Effector memory CD8-positive, alpha-beta T cell (primary cell): ENCODE data around the gene KREMEN1.

ENCODE experiments used
- ATAC-seq: fragments of 150-1000 bp; cut with Tn5 transposase; replicated peaks from 2 replicates; pipeline ENCODE4 v1.10.0; 2021; ENCODE audit warnings: mild to moderate bottlenecking, moderate library complexity
- DNase-seq, 3 experiments: peaks; one replicate each; pipeline ENCODE4 v3.0.0; 2021
- H3K27ac Mint-ChIP-seq, 2 donors: one replicate each; pipeline ENCODE4 v1.8.0; 2022; ENCODE audit warnings: mild to moderate bottlenecking in 2 of 2, mixed read lengths in 2 of 2, moderate library complexity in 2 of 2
- H3K27me3 Mint-ChIP-seq, 2 donors: one replicate each; pipeline ENCODE4 v1.8.0; 2022; ENCODE audit warnings: mixed read lengths in 2 of 2
- H3K36me3 Mint-ChIP-seq: one replicate; pipeline ENCODE4 v1.8.0; 2022; ENCODE audit warnings: mild to moderate bottlenecking, moderate library complexity, mixed read lengths; ENCODE audit not compliant: insufficient read depth
- H3K4me1 Mint-ChIP-seq, 2 donors: one replicate each; pipeline ENCODE4 v1.8.0; 2022; ENCODE audit warnings: low read depth in 2 of 2, mixed read lengths in 2 of 2
- H3K4me3 Mint-ChIP-seq, 2 donors: one replicate each; pipeline ENCODE4 v1.8.0; 2022; ENCODE audit warnings: mild to moderate bottlenecking in 2 of 2, mixed read lengths in 2 of 2, moderate library complexity in 2 of 2
- H3K9me3 Mint-ChIP-seq, 2 donors: one replicate each; pipeline ENCODE4 v1.8.0; 2022; ENCODE audit warnings: mixed read lengths in 2 of 2

Gene KREMEN1

DNA sequence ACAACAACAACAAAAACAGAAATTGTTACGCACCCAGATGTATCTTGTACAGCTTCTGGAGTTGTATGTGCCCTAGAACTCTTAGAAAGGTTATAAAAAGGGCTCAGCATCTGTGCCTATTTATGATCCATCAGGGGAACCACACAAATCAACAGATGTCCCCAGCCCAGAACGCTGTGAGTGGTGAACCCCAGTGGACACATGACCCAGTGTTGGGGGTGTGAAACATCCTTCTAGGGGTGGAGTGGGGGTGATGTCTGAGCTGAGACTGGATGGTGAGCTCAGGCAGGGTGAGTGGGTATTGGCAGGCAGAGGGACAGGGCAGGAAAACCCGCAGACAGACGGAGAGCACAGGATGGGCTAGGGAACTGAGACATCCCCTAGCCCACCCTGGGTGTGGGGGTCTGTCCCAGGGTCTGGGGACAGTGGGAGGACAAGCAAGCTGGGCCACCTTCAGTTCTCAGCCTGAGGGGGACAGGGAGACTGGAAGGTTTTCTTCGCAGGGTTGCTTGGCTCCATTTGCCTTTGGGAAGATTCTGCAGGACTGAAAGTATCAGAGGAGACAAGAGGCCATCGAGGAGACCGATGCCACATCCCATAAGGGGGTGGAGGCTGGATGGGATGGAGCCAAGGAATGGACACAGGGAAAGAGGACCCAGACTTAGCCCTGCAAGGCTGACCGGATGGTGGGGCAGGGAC is 127.0 kb downstream of the KREMEN1 start:
- Mint-ChIP-seq H3K36me3 (peaks cover 4% of the 10 kb centered on the region), H3K4me3 (no peak overlapping the region), H3K27me3 (peaks cover 0 to 7% of the 10 kb centered on the region in 2 donors), H3K27ac (no peak overlapping the region), H3K4me1 (peaks cover 17 to 23% of the 10 kb centered on the region in 2 donors), H3K9me3 (no peaks in the 10 kb centered on the region)
- no peak for DNase-seq
- no peak for ATAC-seq

DNA sequence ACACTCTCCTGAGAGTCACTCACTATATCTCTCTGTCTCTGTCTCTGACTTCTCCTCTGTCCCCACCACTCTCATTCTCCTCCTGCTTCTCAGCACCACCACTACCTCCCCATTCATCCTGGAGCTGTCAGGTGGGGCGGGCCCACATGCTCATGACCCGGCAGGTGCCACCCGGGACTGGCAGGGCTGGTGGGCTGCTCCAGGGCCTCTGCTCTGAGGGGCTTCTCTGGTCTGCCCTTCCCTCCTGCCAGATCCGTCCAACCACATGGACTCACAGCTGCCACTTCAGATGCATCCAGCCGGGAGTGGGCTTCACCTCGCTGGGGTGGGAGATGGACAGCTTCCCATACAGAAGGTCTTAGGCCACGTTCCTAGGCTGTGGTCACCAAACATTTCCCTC is 128.1 kb downstream of the KREMEN1 start:
- Mint-ChIP-seq H3K36me3 (peaks cover 4% of the 10 kb centered on the region), H3K27ac (peak overlapping the region in 1 of 2 donors; percentile 96), H3K4me3 (no peak overlapping the region), H3K27me3 (peaks cover 0 to 12% of the 10 kb centered on the region in 2 donors), H3K9me3 (no peaks in the 10 kb centered on the region), H3K4me1 (peaks cover 18 to 23% of the 10 kb centered on the region in 2 donors)
- DNase-seq, result no peak
- no peak for ATAC-seq

GRCh38 chr22:29201782-29202181 is 128.9 kb downstream of the KREMEN1 start:
- Mint-ChIP-seq H3K36me3 (peaks cover 7% of the 10 kb centered on the region), H3K9me3 (no peaks in the 10 kb centered on the region), H3K27me3 (peaks cover 0 to 12% of the 10 kb centered on the region in 2 donors), H3K4me3 (peak overlapping the region; percentile 53 to 61), H3K27ac (peak overlapping the region; percentile 75 to 96), H3K4me1 (peaks cover 19 to 26% of the 10 kb centered on the region in 2 donors)
- no peak for DNase-seq
- ATAC-seq, result no peak

DNA sequence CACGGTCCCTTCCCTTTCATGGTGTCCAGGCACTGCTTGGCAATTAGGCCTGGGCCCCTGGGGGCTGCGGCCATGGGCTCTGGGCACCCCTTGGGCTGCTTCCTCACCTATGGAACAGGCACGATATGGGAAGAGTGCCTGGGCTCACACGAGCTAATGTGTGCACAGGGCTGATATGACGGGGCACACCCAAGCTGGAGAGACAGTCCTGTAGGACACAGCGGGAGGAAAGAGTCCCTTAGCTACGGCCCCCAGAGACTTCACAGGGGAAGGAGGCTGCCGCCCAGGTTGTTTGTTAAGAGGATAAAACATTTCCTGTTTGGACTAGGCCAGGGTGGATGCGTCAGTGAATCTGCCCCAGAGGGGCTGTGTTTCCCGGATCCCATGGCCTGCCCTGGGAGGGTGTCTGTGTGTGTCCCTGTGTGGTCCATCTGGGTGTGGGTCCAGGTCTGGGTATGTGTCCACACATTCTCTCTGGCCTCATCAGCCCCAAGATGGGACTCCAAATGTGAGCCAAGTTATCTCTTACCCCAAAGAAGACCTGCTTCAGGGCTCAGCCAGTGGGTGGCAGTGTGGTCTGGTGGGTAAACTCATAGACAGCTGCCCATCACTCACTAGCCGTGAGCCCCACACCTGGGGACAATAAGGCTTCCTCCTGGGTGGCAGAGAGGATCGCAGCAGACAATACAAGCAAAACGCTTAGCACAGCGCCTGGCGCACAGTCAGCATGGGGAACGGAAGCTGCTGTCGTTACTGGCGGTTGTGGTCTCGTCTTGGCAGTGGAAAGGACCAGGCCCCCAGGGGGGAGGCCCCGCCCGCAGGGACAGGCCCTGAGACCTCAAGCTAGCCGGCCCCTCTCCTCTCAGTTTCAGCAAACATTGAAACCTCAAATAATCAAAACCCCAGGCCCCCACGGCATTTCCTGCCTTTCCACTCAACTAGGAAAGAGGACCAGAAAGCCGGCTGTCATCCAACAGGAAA is 129.7 kb downstream of the KREMEN1 start:
- Mint-ChIP-seq H3K4me3 (peak overlapping the region; percentile 53 to 61), H3K4me1 (peaks cover 19 to 26% of the 10 kb centered on the region in 2 donors), H3K27me3 (peaks cover 0 to 12% of the 10 kb centered on the region in 2 donors), H3K9me3 (no peaks in the 10 kb centered on the region), H3K36me3 (peaks cover 7% of the 10 kb centered on the region), H3K27ac (peak overlapping the region; percentile 75 to 96)
- DNase-seq, result peak; percentile 32 to 56 (median 36)
- ATAC-seq, result peak; percentile 84

DNA sequence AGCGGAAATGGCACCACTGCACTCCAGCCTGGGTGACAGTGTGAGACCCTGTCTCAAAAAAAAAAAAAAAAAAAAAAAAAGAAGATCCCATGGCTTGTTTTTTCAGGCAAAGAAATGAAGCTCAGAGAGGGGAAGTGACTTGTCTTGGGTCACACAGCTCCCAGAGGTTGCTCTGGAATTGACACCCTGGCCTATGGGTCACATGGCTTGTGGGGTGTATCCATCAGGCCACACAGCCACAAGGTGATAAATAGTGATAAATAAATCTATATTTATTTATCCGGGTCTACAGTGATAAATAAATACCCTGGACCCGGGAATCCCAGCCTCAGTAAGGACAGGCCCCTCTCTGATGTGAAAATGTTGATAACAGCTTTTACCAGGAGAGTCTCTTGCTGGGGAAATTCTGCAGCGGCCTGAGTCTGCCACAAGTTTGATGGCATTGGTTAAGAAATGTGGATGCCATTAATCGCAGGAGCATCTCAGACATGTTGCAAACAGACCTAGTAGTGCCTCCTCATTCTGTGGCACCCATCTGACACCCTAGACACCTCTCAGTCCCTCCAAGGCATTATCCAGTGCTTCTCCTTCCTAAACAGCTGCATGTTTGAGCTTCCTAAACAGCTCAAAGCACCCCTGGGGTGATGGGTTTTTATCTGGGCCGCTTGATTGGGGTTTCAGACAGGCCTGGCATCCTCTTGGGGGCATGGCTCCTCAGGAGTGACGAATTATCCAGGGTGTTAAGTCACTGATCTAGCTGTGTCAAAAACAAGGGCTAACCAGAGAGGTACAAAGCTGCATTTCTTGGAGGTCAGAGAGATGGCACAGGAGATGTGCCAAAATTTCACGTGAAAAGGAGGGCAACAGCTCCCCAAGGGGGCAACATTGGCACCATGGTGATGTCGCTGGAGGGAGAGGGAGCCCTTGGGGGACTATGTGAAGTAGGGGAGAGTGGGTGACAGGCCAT is 130.9 kb downstream of the KREMEN1 start:
- no peaks in the 10 kb centered on the region for H3K9me3 Mint-ChIP-seq
- no peak for DNase-seq
- H3K27ac Mint-ChIP-seq, result peak overlapping the region; percentile 75 to 96
- H3K27me3 Mint-ChIP-seq, result peaks cover 0 to 12% of the 10 kb centered on the region in 2 donors
- H3K4me3 Mint-ChIP-seq, result no peak overlapping the region
- H3K4me1 Mint-ChIP-seq, result peaks cover 19 to 26% of the 10 kb centered on the region in 2 donors
- peaks cover 7% of the 10 kb centered on the region for H3K36me3 Mint-ChIP-seq
- ATAC-seq, result no peak

GRCh38 chr22:29204455-29205183 is 131.8 kb downstream of the KREMEN1 start:
- H3K4me1 Mint-ChIP-seq, result peaks cover 19 to 26% of the 10 kb centered on the region in 2 donors

GRCh38 chr22:29205252-29205593 is 132.4 kb downstream of the KREMEN1 start:
- no peak for ATAC-seq
- Mint-ChIP-seq H3K27ac (no peak overlapping the region), H3K27me3 (peaks cover 0 to 12% of the 10 kb centered on the region in 2 donors)

More at GRCh38 chr22:29204455-29205183, 131.8 kb downstream of the KREMEN1 start:
- ATAC-seq (no peak), DNase-seq (no peak)
- H3K9me3 Mint-ChIP-seq, result no peaks in the 10 kb centered on the region
- peak overlapping the region in 1 of 2 donors; percentile 75 for H3K27ac Mint-ChIP-seq
- H3K4me3 Mint-ChIP-seq, result peak overlapping the region; percentile 28 to 71
- peaks cover 7% of the 10 kb centered on the region for H3K36me3 Mint-ChIP-seq
- H3K27me3 Mint-ChIP-seq, result peaks cover 0 to 12% of the 10 kb centered on the region in 2 donors

GRCh38 chr22:29205594-29206371 is 132.9 kb downstream of the KREMEN1 start, which contains the start of gene EMID1:
Gene EMID1, plus strand, starts transcription at chr22:29205896. Its CDS starts 143 bp downstream, at chr22:29206039.
- Mint-ChIP-seq H3K9me3 (no peaks in the 10 kb centered on the region), H3K27ac (peak within 1 kb of the TSS; percentile 76 to 93), H3K27me3 (peaks cover 0 to 12% of the 10 kb centered on the region in 2 donors), H3K36me3 (peaks cover 7% of the 10 kb centered on the region), H3K4me1 (peaks cover 19 to 26% of the 10 kb centered on the region in 2 donors), H3K4me3 (peak within 1 kb of the TSS; percentile 75 to 80)
- peak; percentile 47 for ATAC-seq
- peak in 1 of 3 experiments; percentile 6 for DNase-seq

More at GRCh38 chr22:29205252-29205593, 132.4 kb downstream of the KREMEN1 start:
- peaks cover 19 to 26% of the 10 kb centered on the region in 2 donors for H3K4me1 Mint-ChIP-seq
- no peaks in the 10 kb centered on the region for H3K9me3 Mint-ChIP-seq
- H3K36me3 Mint-ChIP-seq, result peaks cover 7% of the 10 kb centered on the region
- DNase-seq, result no peak
- H3K4me3 Mint-ChIP-seq, result peak overlapping the region; percentile 28 to 71

GRCh38 chr22:29206372-29207242 is 133.8 kb downstream of the KREMEN1 start:
- H3K27ac Mint-ChIP-seq, result peak overlapping the region; percentile 76 to 93
- no peaks in the 10 kb centered on the region for H3K9me3 Mint-ChIP-seq
- ATAC-seq (no peak), DNase-seq (no peak)
- H3K36me3 Mint-ChIP-seq, result peaks cover 7% of the 10 kb centered on the region
- peaks cover 17 to 21% of the 10 kb centered on the region in 2 donors for H3K4me1 Mint-ChIP-seq
- H3K4me3 Mint-ChIP-seq, result peak overlapping the region; percentile 75 to 80
- peaks cover 0 to 12% of the 10 kb centered on the region in 2 donors for H3K27me3 Mint-ChIP-seq

DNA sequence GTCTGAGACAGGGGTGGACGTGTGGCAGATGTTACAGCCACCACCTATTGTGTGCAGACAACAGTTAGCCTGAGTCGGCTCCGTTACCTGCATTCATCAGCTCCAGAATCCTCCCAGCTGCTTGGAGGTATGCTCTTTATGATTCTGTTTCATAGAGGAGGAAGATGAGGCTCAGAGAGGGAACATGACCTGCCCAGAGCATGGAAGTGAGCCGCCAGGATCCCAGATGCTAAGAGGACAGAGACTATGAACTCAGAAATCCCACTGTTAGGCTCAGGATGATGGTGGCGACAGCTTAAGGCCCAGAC is 134.4 kb downstream of the KREMEN1 start:
- ATAC-seq (no peak), DNase-seq (no peak)
- no peak overlapping the region for H3K4me3 Mint-ChIP-seq
- H3K9me3 Mint-ChIP-seq, result no peaks in the 10 kb centered on the region
- no peak overlapping the region for H3K27ac Mint-ChIP-seq
- peaks cover 0 to 12% of the 10 kb centered on the region in 2 donors for H3K27me3 Mint-ChIP-seq
- peaks cover 7% of the 10 kb centered on the region for H3K36me3 Mint-ChIP-seq
- peaks cover 13 to 17% of the 10 kb centered on the region in 2 donors for H3K4me1 Mint-ChIP-seq
